Activated T-helper 17 cell treated with anti-CD3 and anti-CD28 coated beads, Interleukin-2, amount 50 U/mL, for 72 hours (primary cell): ENCODE measurements around the gene ROBO1. TPM values are rescaled to one million over a fixed set of nuclear protein-coding genes. Genes with fewer than 3 reads are reported as not detected.

Source experiments
- ATAC-seq: fragments of 150-1000 bp; cut with Tn5 transposase; replicated peaks from 2 replicates; pipeline ENCODE4 v1.10.0; 2021; ENCODE audit warnings: mild to moderate bottlenecking, moderate library complexity
- H3K27ac Mint-ChIP-seq: one replicate; pipeline ENCODE4 v1.8.0; 2022; ENCODE audit warnings: mixed read lengths
- H3K27me3 Mint-ChIP-seq: one replicate; pipeline ENCODE4 v1.8.0; 2022; ENCODE audit warnings: mixed read lengths
- H3K36me3 Mint-ChIP-seq: one replicate; pipeline ENCODE4 v1.8.0; 2022; ENCODE audit warnings: low read depth, mild to moderate bottlenecking, mixed read lengths
- H3K4me1 Mint-ChIP-seq: one replicate; pipeline ENCODE4 v1.8.0; 2022; ENCODE audit warnings: mixed read lengths
- H3K4me3 Mint-ChIP-seq: one replicate; pipeline ENCODE4 v1.8.0; 2022; ENCODE audit warnings: mild to moderate bottlenecking, mixed read lengths
- H3K9me3 Mint-ChIP-seq: one replicate; pipeline ENCODE4 v1.8.0; 2022; ENCODE audit warnings: mixed read lengths
- total RNA-seq, 2 donors: library from RNA; stranded (reverse); gene quantifications; one replicate each; pipeline ENCODE4 v1.2.3, GENCODE V29; 2022

The ROBO1 gene
- total RNA-seq, 2 donors from 2014 or later = not detected

- no peak for ATAC-seq
- Mint-ChIP-seq H3K4me3 (no peak overlapping the region), H3K36me3 (no peaks in the 10 kb centered on the region), H3K27ac (no peak overlapping the region), H3K27me3 (no peaks in the 10 kb centered on the region), H3K9me3 (peaks cover 9% of the 10 kb centered on the region), H3K4me1 (no peaks in the 10 kb centered on the region)
Observed at GRCh38 chr3:78878789-78879188, 889.0 kb downstream of the ROBO1 start.

GRCh38 chr3:78878011-78878410 is 889.8 kb downstream of the ROBO1 start:
- Mint-ChIP-seq H3K27me3 (no peaks in the 10 kb centered on the region), H3K36me3 (no peaks in the 10 kb centered on the region), H3K9me3 (peaks cover 9% of the 10 kb centered on the region), H3K4me3 (no peak overlapping the region), H3K27ac (no peak overlapping the region), H3K4me1 (no peaks in the 10 kb centered on the region)
- no peak for ATAC-seq

DNA sequence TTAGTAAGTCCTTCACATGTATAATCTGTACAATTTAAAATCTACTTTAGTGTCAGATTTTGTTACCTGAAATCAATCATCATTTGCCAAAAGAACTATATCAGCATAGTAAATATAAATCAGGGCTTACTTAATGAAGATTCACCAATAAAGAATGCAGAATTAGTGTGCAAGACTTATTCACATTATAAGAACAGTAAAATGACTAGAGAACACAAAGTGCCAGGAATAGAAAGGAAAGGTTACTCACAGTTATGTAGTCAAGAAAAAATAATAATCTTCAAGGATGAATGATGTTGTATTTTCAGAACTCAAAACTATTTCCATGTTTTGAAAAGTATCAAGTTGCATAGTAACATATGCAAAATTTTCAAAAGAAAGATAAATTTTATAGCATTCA is 891.9 kb downstream of the ROBO1 start:
- Mint-ChIP-seq H3K4me3 (no peak overlapping the region), H3K36me3 (no peaks in the 10 kb centered on the region), H3K27ac (no peak overlapping the region), H3K9me3 (peaks cover 11% of the 10 kb centered on the region), H3K4me1 (no peaks in the 10 kb centered on the region), H3K27me3 (no peaks in the 10 kb centered on the region)
- no peak for ATAC-seq

DNA sequence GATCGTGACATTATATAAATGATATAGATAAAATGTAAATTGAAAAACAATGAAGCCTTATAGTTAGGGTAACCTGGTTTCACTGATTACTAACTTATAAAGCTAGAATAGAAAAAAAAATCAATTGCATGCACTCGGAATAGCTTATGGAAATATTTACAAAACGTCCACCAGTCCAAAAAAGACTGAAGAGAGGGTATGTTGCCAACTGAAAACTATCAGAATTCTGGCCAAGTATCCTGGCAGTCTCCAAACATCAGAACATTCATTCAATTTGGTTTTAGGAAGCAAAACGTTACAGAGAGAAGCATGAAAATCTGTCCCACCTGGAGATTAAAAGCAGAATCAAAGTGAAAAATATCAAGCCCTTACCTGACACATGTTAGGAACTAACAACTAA is 892.4 kb downstream of the ROBO1 start:
- Mint-ChIP-seq H3K36me3 (no peaks in the 10 kb centered on the region), H3K4me1 (no peaks in the 10 kb centered on the region), H3K27ac (no peak overlapping the region), H3K4me3 (no peak overlapping the region), H3K27me3 (no peaks in the 10 kb centered on the region), H3K9me3 (peaks cover 13% of the 10 kb centered on the region)
- ATAC-seq = no peak

DNA sequence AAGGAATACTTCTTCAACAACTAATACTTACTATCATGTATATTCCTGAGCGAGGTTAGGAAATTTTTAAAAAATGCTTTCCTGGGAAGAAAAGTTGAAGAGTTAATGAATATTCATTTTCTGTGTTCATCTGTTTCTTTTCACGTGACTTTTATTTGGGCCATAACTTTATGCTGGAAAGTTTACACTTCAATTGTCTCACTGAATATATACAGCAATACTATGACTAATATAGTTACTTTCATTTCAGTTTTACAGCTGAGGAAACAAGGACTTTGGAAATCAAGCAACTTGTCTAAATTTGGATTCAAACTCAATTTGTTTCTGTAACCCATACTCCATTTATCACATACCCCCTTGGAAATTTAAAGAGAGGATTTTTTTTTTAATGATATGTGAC is 894.2 kb downstream of the ROBO1 start:
- Mint-ChIP-seq H3K4me1 (no peaks in the 10 kb centered on the region), H3K27me3 (no peaks in the 10 kb centered on the region), H3K27ac (no peak overlapping the region), H3K9me3 (peaks cover 13% of the 10 kb centered on the region), H3K4me3 (no peak overlapping the region), H3K36me3 (no peaks in the 10 kb centered on the region)
- ATAC-seq = no peak

DNA sequence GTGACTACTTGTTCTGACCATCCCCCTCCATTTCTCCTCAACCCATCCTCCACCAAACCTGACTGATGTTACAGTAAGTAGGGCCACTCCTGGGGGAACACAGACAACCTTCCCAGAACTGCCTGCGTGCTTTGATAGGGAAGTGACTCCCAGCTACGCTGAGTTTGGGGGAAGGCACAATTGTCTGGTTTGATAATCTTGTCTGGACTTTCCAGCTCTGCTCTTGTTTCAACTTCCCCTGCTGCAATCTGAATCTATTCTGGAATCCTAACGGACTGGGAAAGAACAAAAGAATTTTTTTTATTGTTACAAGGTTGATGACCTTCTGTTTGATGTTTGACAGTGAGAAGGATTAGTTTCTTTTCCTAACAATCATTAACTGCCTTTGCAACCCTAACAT is 895.6 kb downstream of the ROBO1 start:
- H3K4me3 Mint-ChIP-seq = no peak overlapping the region

DNA sequence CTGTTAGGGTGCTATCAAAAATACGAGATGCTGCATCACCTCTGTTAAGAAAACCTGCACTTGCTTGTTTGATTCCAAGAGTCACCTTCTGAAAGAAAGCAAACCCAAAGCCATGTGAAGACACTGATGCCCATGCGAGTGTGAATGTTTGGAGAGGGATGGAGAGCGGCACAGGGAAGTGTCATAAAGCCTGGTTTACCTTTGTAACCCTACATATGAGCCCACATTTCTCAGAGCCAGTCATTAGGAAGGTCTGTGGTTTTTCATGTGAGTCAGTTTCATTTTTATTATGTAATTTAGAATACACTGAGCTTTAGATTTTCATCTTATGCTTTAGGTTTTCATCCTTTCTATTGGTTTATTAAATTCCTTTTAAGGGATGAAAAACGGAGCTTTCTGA is 896.8 kb downstream of the ROBO1 start:
- Mint-ChIP-seq H3K27ac (no peak overlapping the region), H3K4me3 (no peak overlapping the region), H3K9me3 (peaks cover 7% of the 10 kb centered on the region), H3K27me3 (no peaks in the 10 kb centered on the region), H3K36me3 (no peaks in the 10 kb centered on the region), H3K4me1 (no peaks in the 10 kb centered on the region)
- ATAC-seq = no peak

More for the DNA sequence above, 895.6 kb downstream of the ROBO1 start:
- Mint-ChIP-seq H3K27ac (no peak overlapping the region), H3K27me3 (no peaks in the 10 kb centered on the region), H3K9me3 (peaks cover 13% of the 10 kb centered on the region), H3K4me1 (no peaks in the 10 kb centered on the region), H3K36me3 (no peaks in the 10 kb centered on the region)
- no peak for ATAC-seq

DNA sequence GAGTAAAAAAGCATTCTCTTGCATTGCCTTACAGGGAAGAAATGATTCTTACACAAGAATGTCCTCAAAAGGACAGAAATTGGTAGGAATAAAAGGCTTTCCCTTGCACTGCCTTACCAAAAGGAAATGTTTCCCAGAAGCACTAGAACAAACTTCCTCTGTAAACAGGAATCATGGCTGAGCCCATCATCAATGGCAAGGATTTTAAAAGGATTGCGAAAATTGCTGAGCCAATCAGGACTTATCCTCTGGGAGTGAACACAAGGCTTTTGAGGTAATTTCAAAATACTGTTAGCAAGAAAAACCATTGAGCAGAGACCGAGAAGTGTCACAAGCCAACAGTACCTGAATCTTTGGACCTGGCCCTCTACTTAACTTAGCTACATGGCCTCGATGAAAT is 897.3 kb downstream of the ROBO1 start:
- ATAC-seq = no peak
- Mint-ChIP-seq H3K4me1 (no peaks in the 10 kb centered on the region), H3K9me3 (peaks cover 4% of the 10 kb centered on the region), H3K4me3 (no peak overlapping the region), H3K27me3 (no peaks in the 10 kb centered on the region), H3K27ac (no peak overlapping the region), H3K36me3 (no peaks in the 10 kb centered on the region)

DNA sequence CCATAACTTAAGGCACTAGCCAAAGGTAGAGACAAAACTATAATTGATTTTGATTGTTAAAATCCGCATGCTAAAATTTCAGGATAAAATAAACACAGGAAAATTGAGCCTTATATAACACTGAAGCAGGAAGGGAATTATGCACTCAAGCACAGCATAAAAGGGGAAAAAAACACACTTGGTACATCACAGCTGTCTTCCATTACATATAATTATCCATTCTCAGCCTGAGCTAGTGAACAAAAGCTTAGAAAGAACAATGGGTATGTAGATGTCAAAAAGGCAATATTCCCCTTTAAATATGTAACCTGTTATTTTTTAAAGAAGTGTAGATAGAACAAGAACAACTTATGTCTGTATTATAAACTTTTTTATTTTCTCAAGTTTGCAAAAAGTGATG is 899.2 kb downstream of the ROBO1 start:
- peaks cover 4% of the 10 kb centered on the region for H3K9me3 Mint-ChIP-seq
- H3K27me3 Mint-ChIP-seq = no peaks in the 10 kb centered on the region
- no peak overlapping the region for H3K27ac Mint-ChIP-seq
- no peak for ATAC-seq
- H3K4me1 Mint-ChIP-seq = no peaks in the 10 kb centered on the region
- no peak overlapping the region for H3K4me3 Mint-ChIP-seq
- H3K36me3 Mint-ChIP-seq = no peaks in the 10 kb centered on the region

- Mint-ChIP-seq H3K4me1 (no peaks in the 10 kb centered on the region), H3K4me3 (no peak overlapping the region), H3K27ac (no peak overlapping the region), H3K36me3 (no peaks in the 10 kb centered on the region), H3K27me3 (no peaks in the 10 kb centered on the region), H3K9me3 (peaks cover 4% of the 10 kb centered on the region)
- ATAC-seq = no peak
Observed at GRCh38 chr3:78867409-78868372, 900.1 kb downstream of the ROBO1 start.

- H3K9me3 Mint-ChIP-seq = peaks cover 23% of the 10 kb centered on the region
- H3K27me3 Mint-ChIP-seq = no peaks in the 10 kb centered on the region
- H3K27ac Mint-ChIP-seq = no peak overlapping the region
- no peak for ATAC-seq
- H3K36me3 Mint-ChIP-seq = no peaks in the 10 kb centered on the region
- no peaks in the 10 kb centered on the region for H3K4me1 Mint-ChIP-seq
- H3K4me3 Mint-ChIP-seq = no peak overlapping the region
Observed at GRCh38 chr3:78863306-78864203, 904.2 kb downstream of the ROBO1 start.

- Mint-ChIP-seq H3K27me3 (no peaks in the 10 kb centered on the region), H3K4me3 (no peak overlapping the region), H3K36me3 (no peaks in the 10 kb centered on the region), H3K9me3 (peaks cover 23% of the 10 kb centered on the region), H3K27ac (no peak overlapping the region), H3K4me1 (no peaks in the 10 kb centered on the region)
- ATAC-seq = no peak
Observed at GRCh38 chr3:78861156-78861555, 906.6 kb downstream of the ROBO1 start.

- no peaks in the 10 kb centered on the region for H3K4me1 Mint-ChIP-seq
- H3K36me3 Mint-ChIP-seq = no peaks in the 10 kb centered on the region
- H3K9me3 Mint-ChIP-seq = peaks cover 23% of the 10 kb centered on the region
- no peaks in the 10 kb centered on the region for H3K27me3 Mint-ChIP-seq
- H3K4me3 Mint-ChIP-seq = no peak overlapping the region
- ATAC-seq = no peak
- no peak overlapping the region for H3K27ac Mint-ChIP-seq
Observed at GRCh38 chr3:78860567-78860966, 907.2 kb downstream of the ROBO1 start.

DNA sequence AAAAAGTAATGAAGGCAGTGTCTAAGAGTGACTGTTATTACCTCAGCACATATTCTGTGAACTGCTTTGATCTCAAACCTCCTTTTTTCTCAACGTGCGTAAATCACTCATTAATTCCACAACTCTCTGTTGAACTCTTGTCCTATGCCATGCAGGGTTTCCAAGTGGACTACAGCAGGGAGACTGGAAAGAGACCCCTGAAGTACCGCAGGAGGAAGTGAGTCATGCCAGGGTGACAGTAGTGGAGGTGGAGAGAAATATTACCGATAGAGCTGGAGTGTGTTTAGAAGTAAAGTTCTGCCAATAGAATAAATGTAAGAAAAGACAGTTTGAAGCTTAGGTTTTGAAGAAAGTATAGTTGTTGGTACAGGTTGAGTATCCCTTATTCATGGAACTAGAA is 908.9 kb downstream of the ROBO1 start:
- Mint-ChIP-seq H3K27ac (no peak overlapping the region), H3K4me1 (no peaks in the 10 kb centered on the region), H3K27me3 (no peaks in the 10 kb centered on the region), H3K9me3 (peaks cover 23% of the 10 kb centered on the region), H3K4me3 (no peak overlapping the region), H3K36me3 (no peaks in the 10 kb centered on the region)
- no peak for ATAC-seq

DNA sequence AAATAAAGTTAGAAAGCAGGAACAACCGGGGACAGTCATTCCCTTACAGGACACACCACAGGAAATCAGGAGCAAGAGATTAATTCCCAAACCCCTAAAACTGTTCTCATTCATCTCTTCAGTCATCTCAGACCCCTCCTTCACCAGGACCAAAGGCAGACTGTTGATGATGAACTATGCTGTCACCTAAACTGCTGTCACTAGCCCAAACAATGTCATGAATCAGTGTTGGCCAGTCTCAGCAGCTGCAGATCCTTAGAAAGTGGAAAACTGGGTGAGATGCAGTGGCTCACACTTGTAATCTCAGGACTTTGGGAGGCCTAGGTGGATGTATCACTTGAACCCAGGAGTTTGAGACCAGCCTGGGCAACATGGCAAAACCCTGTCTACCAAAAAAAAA is 909.6 kb downstream of the ROBO1 start:
- ATAC-seq = no peak
- Mint-ChIP-seq H3K36me3 (no peaks in the 10 kb centered on the region), H3K27ac (no peak overlapping the region), H3K27me3 (no peaks in the 10 kb centered on the region), H3K4me3 (no peak overlapping the region), H3K9me3 (peaks cover 23% of the 10 kb centered on the region), H3K4me1 (no peaks in the 10 kb centered on the region)
